Activated CD4-positive, alpha-beta T cell treated with anti-CD3 and anti-CD28 coated beads, Interleukin-2, Interleukin-6, amounts not matched to agents 100 ng/mL and 50 ng/mL, durations not matched to agents 16 hours and 8 hours (primary cell): ENCODE data around the gene MATN4.
A peak's percentile ranks its signal among the peaks of the same experiment; 100 is the strongest.

Source experiments
- DNase-seq: peaks from one replicate; pipeline ENCODE4 v3.0.0-alpha.2; 2020

The MATN4 gene

GRCh38 chr20:45288860-45289259 lies 19.2 kb downstream of the MATN4 start:
- DNase-seq, result no peak

- DNase-seq, result no peak
Observed at GRCh38 chr20:45288376-45288775, 19.7 kb downstream of the MATN4 start.

GRCh38 chr20:45283551-45284057 lies 24.5 kb downstream of the MATN4 start:
- no peak for DNase-seq

- DNase-seq, result no peak
Observed at GRCh38 chr20:45282700-45283550, 25.2 kb downstream of the MATN4 start.

- DNase-seq, result no peak
Observed at GRCh38 chr20:45279992-45280391, 28.1 kb downstream of the MATN4 start.

- no peak for DNase-seq
Observed at GRCh38 chr20:45275338-45275737, 32.8 kb downstream of the MATN4 start.

- no peak for DNase-seq
Observed at GRCh38 chr20:45269754-45270270, 38.3 kb downstream of the MATN4 start.

GRCh38 chr20:45269056-45269455 lies 39.0 kb downstream of the MATN4 start:
- no peak for DNase-seq

GRCh38 chr20:45268531-45268930 lies 39.6 kb downstream of the MATN4 start:
- DNase-seq, result no peak

GRCh38 chr20:45266977-45267376 lies 41.1 kb downstream of the MATN4 start:
- no peak for DNase-seq

- DNase-seq, result no peak
Observed at GRCh38 chr20:45263556-45264266, 44.4 kb downstream of the MATN4 start.

- DNase-seq, result no peak
Observed at GRCh38 chr20:45258664-45259063, 49.4 kb downstream of the MATN4 start.

GRCh38 chr20:45258259-45258658 lies 49.8 kb downstream of the MATN4 start:
- DNase-seq, result no peak

GRCh38 chr20:45257711-45258110 lies 50.4 kb downstream of the MATN4 start:
- no peak for DNase-seq

- no peak for DNase-seq
Observed at GRCh38 chr20:45257161-45257560, 50.9 kb downstream of the MATN4 start.

GRCh38 chr20:45254383-45255262 lies 53.5 kb downstream of the MATN4 start, which contains the start of gene SLPI:
Gene SLPI (minus strand): TSS chr20:45254564. CDS start chr20:45254543, 21 bp downstream.
- DNase-seq, result peak; percentile 55

- no peak for DNase-seq
Observed at GRCh38 chr20:45253261-45253660, 54.8 kb downstream of the MATN4 start.

GRCh38 chr20:45251884-45252560 lies 56.1 kb downstream of the MATN4 start:
- no peak for DNase-seq

GRCh38 chr20:45248609-45249008 lies 59.5 kb downstream of the MATN4 start:
- no peak for DNase-seq

- DNase-seq, result no peak
Observed at GRCh38 chr20:45247865-45248264, 60.2 kb downstream of the MATN4 start.

- DNase-seq, result no peak
Observed at GRCh38 chr20:45246109-45246508, 62.0 kb downstream of the MATN4 start.
